H9 (cell line): ENCODE results near the gene B3GNT2. TPM values are rescaled to one million over a fixed set of nuclear protein-coding genes. Genes with fewer than 3 reads are reported as not detected.

ENCODE experiments used
- DNase-seq: peaks from one replicate; pipeline ENCODE4 v3.0.0-alpha.2; 2017
- H2AFZ ChIP-seq: one replicate; pipeline ENCODE4 v1.6.1; 2013; ENCODE audit warnings: mild to moderate bottlenecking, low read length, control low read depth, moderate library complexity
- H2AK5ac ChIP-seq: 2 replicates; pipeline ENCODE4 v1.6.1; 2013; ENCODE audit warnings: low read length, control low read depth, mixed read lengths; ENCODE audit not compliant: insufficient read length
- H2BK120ac ChIP-seq: one replicate; pipeline ENCODE4 v1.6.1; 2013; ENCODE audit warnings: low read depth, mild to moderate bottlenecking, low read length, control low read depth, inconsistent platforms; ENCODE audit not compliant: poor library complexity, severe bottlenecking
- H2BK12ac ChIP-seq: 2 replicates; pipeline ENCODE4 v1.6.1; 2013; ENCODE audit warnings: low read length, control low read depth, mixed read lengths, low read depth; ENCODE audit not compliant: insufficient read length
- H2BK15ac ChIP-seq: 2 replicates; pipeline ENCODE4 v1.6.1; 2013; ENCODE audit warnings: low read depth, low read length, control low read depth
- H2BK20ac ChIP-seq: one replicate; pipeline ENCODE4 v1.6.1; 2013; ENCODE audit warnings: low read depth, mild to moderate bottlenecking, low read length, control low read depth, inconsistent platforms; ENCODE audit not compliant: poor library complexity, severe bottlenecking
- H2BK5ac ChIP-seq: 2 replicates; pipeline ENCODE4 v1.6.1; 2013; ENCODE audit warnings: low read length, control low read depth, mixed read lengths; ENCODE audit not compliant: insufficient read length
- H3K14ac ChIP-seq: 2 replicates; pipeline ENCODE4 v1.6.1; 2013; ENCODE audit warnings: low read length, control low read depth; ENCODE audit not compliant: insufficient read depth
- H3K18ac ChIP-seq: 2 replicates; pipeline ENCODE4 v1.6.1; 2013; ENCODE audit warnings: low read depth, mild to moderate bottlenecking, mixed read lengths, low read length, control low read depth; ENCODE audit not compliant: insufficient read length
- H3K23ac ChIP-seq: 2 replicates; pipeline ENCODE4 v1.6.1; 2013; ENCODE audit warnings: low read length, control low read depth, mixed read lengths, low read depth; ENCODE audit not compliant: insufficient read length
- H3K23me2 ChIP-seq: 2 replicates; pipeline ENCODE4 v1.6.1; 2013; ENCODE audit warnings: low read depth, mild to moderate bottlenecking, mixed read lengths, low read length, control low read depth; ENCODE audit not compliant: insufficient read length, poor library complexity, severe bottlenecking
- H3K27ac ChIP-seq: 2 replicates; pipeline ENCODE4 v1.5.1; 2013; ENCODE audit warnings: low read length, control low read depth, mixed read lengths, low read depth; ENCODE audit not compliant: insufficient read length
- H3K27me3 ChIP-seq: 2 replicates; pipeline ENCODE4 v1.6.1; 2013; ENCODE audit warnings: low read length, control low read depth, inconsistent platforms; ENCODE audit not compliant: insufficient read depth
- H3K4ac ChIP-seq: 2 replicates; pipeline ENCODE4 v1.6.1; 2013; ENCODE audit warnings: low read depth, mild to moderate bottlenecking, control low read depth, inconsistent platforms, low read length, moderate library complexity
- H3K4me1 ChIP-seq: 2 replicates; pipeline ENCODE4 v1.6.1; 2013; ENCODE audit warnings: low read length, control low read depth, inconsistent platforms; ENCODE audit not compliant: insufficient read depth
- H3K4me2 ChIP-seq: 2 replicates; pipeline ENCODE4 v1.6.1; 2013; ENCODE audit warnings: low read length, control low read depth, mixed read lengths; ENCODE audit not compliant: insufficient read length, insufficient read depth
- H3K56ac ChIP-seq: 2 replicates; pipeline ENCODE4 v1.6.1; 2013; ENCODE audit warnings: low read depth, mild to moderate bottlenecking, mixed read lengths, low read length, control low read depth; ENCODE audit not compliant: insufficient read length
- H3K79me1 ChIP-seq: 2 replicates; pipeline ENCODE4 v1.6.1; 2013; ENCODE audit warnings: low read depth, mild to moderate bottlenecking, moderate library complexity, low read length, control low read depth, inconsistent platforms; ENCODE audit not compliant: insufficient read depth, poor library complexity, severe bottlenecking
- H3K79me2 ChIP-seq: 2 replicates; pipeline ENCODE4 v1.6.1; 2013; ENCODE audit warnings: low read length, control low read depth, inconsistent platforms; ENCODE audit not compliant: insufficient read depth
- H3K9ac ChIP-seq: 2 replicates; pipeline ENCODE4 v1.6.1; 2013; ENCODE audit warnings: low read length, control low read depth, mixed read lengths; ENCODE audit not compliant: insufficient read length; ENCODE audit errors: extremely low read depth
- H3K9me3 ChIP-seq: one replicate; pipeline ENCODE4 v1.6.1; 2013; ENCODE audit warnings: low read depth, low read length, inconsistent platforms; ENCODE audit not compliant: control insufficient read depth
- H3T11ph ChIP-seq: one replicate; pipeline ENCODE4 v1.6.1; 2013; ENCODE audit warnings: mild to moderate bottlenecking, low read length, control low read depth, inconsistent platforms
- H4K20me1 ChIP-seq: one replicate; pipeline ENCODE4 v1.6.1; 2013; ENCODE audit not compliant: control insufficient read depth, insufficient read length, insufficient read depth
- H4K5ac ChIP-seq: 2 replicates; pipeline ENCODE4 v1.6.1; 2013; ENCODE audit warnings: low read depth, mild to moderate bottlenecking, mixed read lengths, low read length, control low read depth; ENCODE audit not compliant: insufficient read length
- H4K8ac ChIP-seq: replicated peaks from 2 replicates; pipeline ENCODE4 v1.6.1; 2013; ENCODE audit warnings: low read length, control low read depth, mixed read lengths, low read depth; ENCODE audit not compliant: insufficient read length
- H4K91ac ChIP-seq: 2 replicates; pipeline ENCODE4 v1.6.1; 2013; ENCODE audit warnings: low read depth, mild to moderate bottlenecking, moderate library complexity, mixed read lengths, low read length, control low read depth; ENCODE audit not compliant: insufficient read length
- H3K27ac Mint-ChIP-seq, 3 experiments: 2 replicates in 2 of 3; 3 replicates in 1 of 3; pipeline ENCODE4 v1.8.0; 2020 to 2021; ENCODE audit warnings: mixed read lengths in 3 of 3, mild to moderate bottlenecking in 1 of 3, moderate library complexity in 1 of 3
- H3K27me3 Mint-ChIP-seq: 2 replicates; pipeline ENCODE4 v1.8.0; 2021; ENCODE audit warnings: low read depth, mild to moderate bottlenecking, moderate library complexity, mixed read lengths
- H3K36me3 Mint-ChIP-seq, 3 experiments: 2 replicates in 2 of 3; 3 replicates in 1 of 3; pipeline ENCODE4 v1.8.0; 2020 to 2021; ENCODE audit warnings: low read depth in 3 of 3, mixed read lengths in 3 of 3; ENCODE audit not compliant: insufficient read depth in 1 of 3
- H3K4me1 Mint-ChIP-seq, 2 experiments: 2 replicates each; pipeline ENCODE4 v1.8.0; 2020; ENCODE audit warnings: mixed read lengths in 2 of 2
- H3K4me3 Mint-ChIP-seq, 2 experiments: 2 replicates in 1 of 2; 3 replicates in 1 of 2; pipeline ENCODE4 v1.8.0; 2020 to 2021; ENCODE audit warnings: mild to moderate bottlenecking in 2 of 2, mixed read lengths in 2 of 2, moderate library complexity in 1 of 2
- H3K9me3 Mint-ChIP-seq, 2 experiments: 2 replicates in 1 of 2; 3 replicates in 1 of 2; pipeline ENCODE4 v1.8.0; 2020; ENCODE audit warnings: mild to moderate bottlenecking in 2 of 2, mixed read lengths in 2 of 2, moderate library complexity in 1 of 2
- WGBS: extraction: QIAGEN DNeasy Blood & Tissue Kit; methylation state at CpG from one replicate; pipeline ENCODE4 v1.1.7; 2013; ENCODE audit warnings: missing lambda C conversion rate, low lambda C conversion rate, mixed read lengths; ENCODE audit not compliant: insufficient read length; ENCODE audit errors: extremely low coverage; 5-methylcytosine and 5-hydroxymethylcytosine counted together
- microRNA-seq: library from miRNA; unstranded; fragments of <30 nt; microRNA quantifications from one replicate; pipeline ENCODE4, GENCODE V29; 2020; ENCODE audit warnings: borderline microRNAs expressed
- total RNA-seq: library from RNA; stranded (reverse); gene quantifications from 2 replicates; pipeline ENCODE4 v1.2.1, GENCODE V29; 2021
- TF ChIP-seq, protein P1 (sequence below): fragments of 200-600 bp; sonication (generic); conservative IDR thresholded peaks from 3 replicates; pipeline ENCODE4 v1.8.0; 2021; ENCODE audit warnings: antibody characterized with exemption, mild to moderate bottlenecking

B3GNT2 gene
- total RNA-seq, 1 experiment from 2014 or later = 55.3 TPM

DNA sequence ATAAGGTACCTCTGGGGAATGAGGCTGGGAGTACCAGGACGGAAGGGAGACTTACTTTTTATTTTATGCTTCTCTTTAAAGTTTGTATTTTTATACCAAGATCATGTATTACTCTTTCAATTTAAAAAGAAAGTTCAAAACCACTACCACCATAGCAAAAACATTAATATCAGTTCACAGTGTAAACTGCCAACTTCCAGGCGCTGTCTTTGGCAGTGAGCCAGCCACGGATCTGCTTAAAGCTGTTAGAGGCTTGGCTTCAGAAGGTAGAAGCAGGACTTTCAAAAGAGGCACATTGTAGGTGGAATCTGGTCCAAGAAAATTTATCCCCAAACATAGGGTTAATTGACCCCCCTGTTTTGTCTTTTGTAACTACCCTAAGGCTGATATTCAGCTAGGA, 74.8 kb downstream of the B3GNT2 start:
- Histone ChIP-seq H2AK5ac (no peak overlapping the region), H4K8ac (no peak overlapping the region), H3K79me2 (no peaks in the 10 kb centered on the region), H3K18ac (no peak overlapping the region), H3K27ac (no peak overlapping the region), H2BK20ac (no peak overlapping the region), H3K79me1 (no peaks in the 10 kb centered on the region), H3K56ac (no peak overlapping the region), H2BK15ac (no peak overlapping the region), H3K23ac (no peak overlapping the region), H3K23me2 (no peaks in the 10 kb centered on the region), H3K4me1 (peaks cover 6% of the 10 kb centered on the region; the same call in 1 of the 2 replicates), H2AFZ (no peak overlapping the region), H3K4me2 (no peak overlapping the region), H2BK5ac (no peak overlapping the region), H3T11ph (no peak overlapping the region), H4K91ac (no peak overlapping the region), H3K9ac (no peak overlapping the region), H2BK120ac (no peak overlapping the region), H4K20me1 (no peaks in the 10 kb centered on the region), H3K9me3 (no peaks in the 10 kb centered on the region), H3K4ac (no peak overlapping the region), H3K14ac (no peak overlapping the region), H3K27me3 (no peaks in the 10 kb centered on the region), H4K5ac (no peak overlapping the region), H2BK12ac (no peak overlapping the region)
- Mint-ChIP-seq H3K27me3 (no peaks in the 10 kb centered on the region), H3K36me3 (peaks cover 6 to 20% (median 15%) of the 10 kb centered on the region in 3 experiments), H3K4me1 (peaks cover 16 to 18% of the 10 kb centered on the region in 2 experiments), H3K9me3 (peaks cover 14 to 20% of the 10 kb centered on the region in 2 experiments), H3K4me3 (no peak overlapping the region), H3K27ac (no peak overlapping the region)
- TF ChIP-seq, protein P1, sequence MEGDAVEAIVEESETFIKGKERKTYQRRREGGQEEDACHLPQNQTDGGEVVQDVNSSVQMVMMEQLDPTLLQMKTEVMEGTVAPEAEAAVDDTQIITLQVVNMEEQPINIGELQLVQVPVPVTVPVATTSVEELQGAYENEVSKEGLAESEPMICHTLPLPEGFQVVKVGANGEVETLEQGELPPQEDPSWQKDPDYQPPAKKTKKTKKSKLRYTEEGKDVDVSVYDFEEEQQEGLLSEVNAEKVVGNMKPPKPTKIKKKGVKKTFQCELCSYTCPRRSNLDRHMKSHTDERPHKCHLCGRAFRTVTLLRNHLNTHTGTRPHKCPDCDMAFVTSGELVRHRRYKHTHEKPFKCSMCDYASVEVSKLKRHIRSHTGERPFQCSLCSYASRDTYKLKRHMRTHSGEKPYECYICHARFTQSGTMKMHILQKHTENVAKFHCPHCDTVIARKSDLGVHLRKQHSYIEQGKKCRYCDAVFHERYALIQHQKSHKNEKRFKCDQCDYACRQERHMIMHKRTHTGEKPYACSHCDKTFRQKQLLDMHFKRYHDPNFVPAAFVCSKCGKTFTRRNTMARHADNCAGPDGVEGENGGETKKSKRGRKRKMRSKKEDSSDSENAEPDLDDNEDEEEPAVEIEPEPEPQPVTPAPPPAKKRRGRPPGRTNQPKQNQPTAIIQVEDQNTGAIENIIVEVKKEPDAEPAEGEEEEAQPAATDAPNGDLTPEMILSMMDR = no peak
- WGBS = no CpG with 5 or more reads among the region's 3 CpGs
- DNase-seq = no peak

Small RNA genes lying within 50 kb of the gene (microRNA-seq; reads per million reads assigned to microRNA genes)
- gene MIR5192 = not detected
